Thyroid gland (tissue), 4 donors: ENCODE results near the gene ENTHD1.

Experiments
- CTCF ChIP-seq, 6 experiments: fragments of 200-600 bp in 3 of 6; fragments of 450-650 bp in 3 of 6; sonication (generic) in 3 of 6; IDR thresholded peaks; one replicate each; pipeline ENCODE4 v1.5.1; 2016 to 2019; ENCODE audit warnings: antibody characterized with exemption in 6 of 6, mild to moderate bottlenecking in 2 of 6, inconsistent platforms in 1 of 6, moderate library complexity in 1 of 6
- POLR2A ChIP-seq, 2 donors: fragments of 450-650 bp; IDR thresholded peaks; one replicate each; pipeline ENCODE4 v1.6.1; 2017; ENCODE audit warnings: antibody characterized with exemption in 2 of 2, mild to moderate bottlenecking in 2 of 2, moderate library complexity in 1 of 2

DNA sequence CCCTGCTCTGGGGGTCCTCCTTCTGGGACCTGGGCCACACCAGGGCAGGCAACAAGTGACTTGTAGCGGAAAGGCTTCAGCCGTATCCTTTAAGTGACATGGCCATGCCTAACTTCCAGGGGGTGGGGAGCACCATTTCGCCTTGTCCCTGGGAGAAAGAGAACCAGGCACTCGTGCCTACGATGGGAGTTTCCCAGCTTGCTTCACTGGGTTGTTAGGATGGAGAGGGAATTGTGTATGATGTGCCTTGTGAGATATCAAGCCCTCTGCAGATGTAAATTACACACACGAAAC is 171.6 kb downstream of the ENTHD1 start:
- no peak for TF ChIP-seq CTCF (IDR thresholded peaks at IDR 0.05)
- no peak for TF ChIP-seq POLR2A (IDR thresholded peaks at IDR 0.05)
